Measurements from ENCODE around the gene SEMA4A.

DNA sequence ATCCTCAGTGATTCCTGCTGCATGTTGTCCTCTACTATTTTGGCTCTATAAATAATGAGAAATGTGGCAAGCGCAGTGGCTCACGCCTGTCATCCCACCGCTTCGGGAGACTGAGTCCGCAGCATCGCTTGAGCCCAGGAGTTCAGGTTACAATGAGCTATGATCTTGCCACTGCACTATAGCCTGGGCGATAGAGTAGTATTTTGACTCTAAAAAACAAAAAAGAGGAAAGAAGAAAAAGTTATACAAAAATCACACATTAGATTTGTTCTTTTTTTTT is 39.8 kb downstream of the SEMA4A start:
- no peak for TF ChIP-seq POLR2A (IDR thresholded peaks at IDR 0.05)
- TF ChIP-seq CTCF (IDR thresholded peaks at IDR 0.05) = no peak
